SIG-M5 treated with dmso at 0.1 percent for 504 hours (cell line): ENCODE data around the gene CTAG1B.
A peak's percentile ranks its signal among the peaks of the same experiment; 100 is the strongest.
"Not testable (repeated sequence)": the region's sequence is repeated elsewhere in the genome, so short reads cannot be mapped to it uniquely, and the experiment has no call there.

Experiments
- DNase-seq: peaks from one replicate; lab custom pipeline; 2025; ENCODE audit not compliant: unreplicated experiment; lab: John Stamatoyannopoulos, UW

Gene CTAG1B

DNA sequence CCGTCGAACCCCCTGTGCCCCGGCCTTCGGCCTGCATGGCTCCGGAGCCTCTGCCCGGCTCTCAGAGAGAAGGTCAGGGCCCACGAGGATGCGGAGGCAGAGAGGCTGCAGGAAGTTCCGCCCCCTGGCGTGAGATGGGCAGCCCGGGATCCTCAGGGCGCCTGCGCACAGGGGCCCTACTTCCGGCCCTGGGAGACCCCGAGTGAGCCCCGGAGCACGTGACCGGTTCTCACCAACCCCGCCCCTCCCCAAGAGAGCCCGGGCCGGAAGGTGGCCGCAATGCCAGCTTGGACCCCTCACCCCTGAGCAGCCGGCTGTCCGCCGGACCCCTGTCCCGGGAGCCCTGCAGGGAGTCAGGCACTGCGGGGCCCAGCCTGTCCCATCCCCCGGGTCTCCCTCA lies at the start of gene CTAG1B:
CTAG1B (minus strand) TSS at position 101 of the 400 bp plus-strand sequence; CDS start at position 37, 64 bp downstream.
- DNase-seq, result not testable (repeated sequence)

DNA sequence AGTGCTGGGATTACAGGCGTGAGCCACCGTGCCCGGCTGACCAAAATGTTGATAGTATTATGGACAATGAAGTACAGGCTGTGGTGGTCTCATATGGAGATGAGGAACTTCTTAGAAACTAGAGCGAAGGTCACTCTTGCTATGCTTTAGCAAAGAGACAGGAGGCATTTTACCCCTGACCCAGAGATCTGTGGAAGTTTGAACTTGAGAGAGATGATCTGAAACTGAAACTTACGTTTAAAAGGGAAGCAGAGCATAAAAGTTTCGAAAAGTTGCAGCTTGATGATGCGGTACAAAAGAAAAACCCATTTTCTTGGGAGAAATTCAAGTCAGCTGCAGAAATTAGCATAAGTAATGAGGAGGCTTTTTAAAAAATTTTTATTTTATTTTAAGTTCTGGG lies 42.8 kb upstream of the CTAG1B start:
- peak; percentile 3 for DNase-seq

DNA sequence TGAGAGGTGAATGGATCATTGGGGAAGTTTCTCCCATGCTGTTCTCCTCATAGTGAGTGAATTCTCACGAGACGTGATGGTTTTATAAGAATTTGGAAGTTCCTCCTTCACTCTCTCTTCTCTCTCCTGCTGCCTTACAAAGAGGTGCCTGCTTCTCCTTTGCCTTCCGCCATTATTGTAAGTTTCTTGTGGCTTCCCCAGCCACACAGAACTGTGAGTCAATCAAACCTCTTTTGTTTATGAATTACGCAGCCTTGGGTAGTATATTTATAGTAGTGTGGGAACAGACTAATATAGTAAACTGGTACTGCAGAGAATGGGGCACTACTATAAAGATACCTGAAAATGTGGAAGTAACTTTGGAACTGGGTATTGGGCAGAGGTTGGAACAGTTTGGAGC lies 42.1 kb upstream of the CTAG1B start:
- peak; percentile 20 for DNase-seq

DNA sequence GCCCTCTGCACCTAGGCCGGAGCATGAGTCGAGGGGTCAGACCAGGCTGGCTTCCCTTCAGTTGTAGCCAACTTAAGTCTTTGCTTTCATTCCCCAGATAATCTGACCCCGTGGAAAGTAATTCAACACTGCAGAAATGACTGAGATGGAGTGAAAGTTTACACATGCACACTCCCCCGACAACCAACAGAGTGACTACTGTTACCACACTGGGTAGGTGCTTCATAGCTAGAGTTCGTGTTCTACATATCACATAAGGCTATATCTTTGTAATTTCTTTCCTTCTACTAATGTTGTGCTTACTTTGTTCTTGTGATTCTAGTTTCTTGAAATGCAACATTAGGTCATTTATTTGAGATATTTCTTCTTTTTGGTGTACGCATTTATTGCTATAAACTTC lies 41.5 kb upstream of the CTAG1B start:
- no peak for DNase-seq

- no peak for DNase-seq
Observed at GRCh38 chrX:154658957-154659356, 39.9 kb upstream of the CTAG1B start.

DNA sequence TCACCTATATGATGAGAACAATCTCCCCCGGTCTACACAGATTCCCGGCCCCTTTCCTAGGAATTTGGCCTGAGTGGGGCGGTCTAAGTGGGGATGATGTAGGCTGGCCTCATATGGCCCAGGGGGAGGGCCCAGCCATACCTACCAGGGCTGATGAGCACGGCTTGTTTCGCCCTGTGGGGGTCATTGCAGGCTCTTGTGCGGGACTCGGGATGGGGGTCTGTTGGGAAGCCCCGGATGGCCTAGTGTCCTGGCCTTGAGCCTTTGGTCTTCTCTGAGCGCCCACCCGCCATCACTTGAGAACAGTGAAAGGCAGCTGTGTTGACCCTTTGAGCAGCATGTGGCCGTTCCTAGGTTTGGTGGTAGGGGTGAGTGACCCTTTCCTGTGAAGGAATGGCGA lies 39.1 kb upstream of the CTAG1B start:
- DNase-seq, result no peak

GRCh38 chrX:154657226-154657805 lies 38.2 kb upstream of the CTAG1B start:
- DNase-seq, result no peak

DNA sequence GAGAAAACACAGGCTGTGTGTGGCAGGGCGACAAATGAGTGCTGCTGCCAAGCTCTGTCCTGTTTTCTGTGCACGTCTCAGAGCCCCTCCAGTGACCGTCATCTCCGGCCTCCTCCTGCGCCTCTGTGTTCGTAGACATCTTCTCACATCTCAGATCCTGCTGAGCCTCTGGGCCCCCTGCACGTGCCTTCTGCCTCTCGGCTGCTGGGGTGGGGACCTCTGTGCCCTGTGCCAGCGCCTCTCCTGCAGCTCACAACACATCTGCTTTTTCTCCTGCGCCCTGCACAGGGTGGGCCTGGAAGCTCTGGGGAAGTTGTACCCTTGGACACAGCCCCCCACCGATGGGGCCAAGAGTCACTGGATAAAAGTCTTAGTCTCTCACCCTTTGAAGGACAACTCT lies 36.7 kb upstream of the CTAG1B start:
- no peak for DNase-seq

- DNase-seq, result no peak
Observed at GRCh38 chrX:154655346-154655745, 36.3 kb upstream of the CTAG1B start.

DNA sequence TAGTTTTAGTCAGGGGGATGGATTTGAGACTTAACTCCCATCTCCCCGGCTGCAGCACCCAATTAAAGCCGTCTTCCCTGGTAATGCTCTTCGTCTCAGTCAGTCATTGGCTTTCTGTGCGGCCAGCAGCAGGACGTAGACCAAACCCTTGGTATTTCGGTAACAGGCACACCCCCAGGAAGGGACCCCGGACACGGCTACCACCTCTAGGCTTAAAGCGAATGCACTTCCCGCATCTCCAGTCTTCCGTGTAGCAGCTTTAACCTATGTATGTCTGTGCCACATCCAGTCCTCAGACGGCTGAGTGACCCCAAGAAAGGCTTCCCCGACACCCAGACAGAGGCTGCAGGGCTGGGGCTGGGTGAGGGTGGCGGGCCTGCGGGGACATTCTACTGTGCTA lies 35.8 kb upstream of the CTAG1B start:
- DNase-seq, result no peak

- DNase-seq, result no peak
Observed at GRCh38 chrX:154654372-154654771, 35.3 kb upstream of the CTAG1B start.

- not testable (repeated sequence) for DNase-seq
Observed at GRCh38 chrX:154653413-154653812, 34.3 kb upstream of the CTAG1B start, which contains the start of gene CTAG2. TSS of gene CTAG2 (minus strand) at chrX:154653579. CDS start at chrX:154653515, 64 bp downstream.

DNA sequence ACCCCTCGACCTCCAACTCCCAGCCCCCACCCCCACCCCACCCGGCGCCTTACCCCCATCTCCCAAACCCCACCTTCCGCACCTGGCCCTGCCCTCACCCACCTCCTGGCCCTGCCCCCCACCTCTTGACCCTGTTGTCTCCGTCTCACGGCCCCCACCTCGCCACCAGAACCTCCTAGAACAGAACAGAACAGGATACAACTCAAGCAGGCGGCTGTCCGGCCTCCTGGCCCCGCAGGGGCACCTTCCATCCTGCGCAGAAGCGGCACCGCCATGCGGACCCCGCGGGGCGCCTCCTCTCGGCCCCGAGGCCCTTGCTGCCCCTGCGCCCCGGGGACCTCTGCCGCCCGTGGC lies 33.9 kb upstream of the CTAG1B start:
- DNase-seq, result no peak

GRCh38 chrX:154652311-154653047 lies 33.4 kb upstream of the CTAG1B start:
- no peak for DNase-seq

DNA sequence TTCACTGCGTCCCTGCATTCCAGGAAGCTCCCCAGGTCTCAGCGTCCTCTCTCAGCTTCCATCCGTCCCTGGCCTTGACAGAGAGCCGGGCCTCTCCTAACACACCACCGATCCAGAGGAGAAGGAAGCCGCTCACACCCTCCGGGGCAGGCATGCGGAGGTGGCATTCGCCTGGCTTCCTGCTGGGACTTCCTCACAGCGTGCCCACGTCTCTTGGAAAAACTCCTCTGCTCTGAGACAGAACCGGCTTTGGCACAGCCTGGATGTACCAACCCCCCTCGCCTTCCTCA lies 31.1 kb upstream of the CTAG1B start:
- DNase-seq, result no peak

- DNase-seq, result no peak
Observed at GRCh38 chrX:154649503-154650220, 30.6 kb upstream of the CTAG1B start.

- no peak for DNase-seq
Observed at GRCh38 chrX:154648931-154649330, 29.8 kb upstream of the CTAG1B start.

DNA sequence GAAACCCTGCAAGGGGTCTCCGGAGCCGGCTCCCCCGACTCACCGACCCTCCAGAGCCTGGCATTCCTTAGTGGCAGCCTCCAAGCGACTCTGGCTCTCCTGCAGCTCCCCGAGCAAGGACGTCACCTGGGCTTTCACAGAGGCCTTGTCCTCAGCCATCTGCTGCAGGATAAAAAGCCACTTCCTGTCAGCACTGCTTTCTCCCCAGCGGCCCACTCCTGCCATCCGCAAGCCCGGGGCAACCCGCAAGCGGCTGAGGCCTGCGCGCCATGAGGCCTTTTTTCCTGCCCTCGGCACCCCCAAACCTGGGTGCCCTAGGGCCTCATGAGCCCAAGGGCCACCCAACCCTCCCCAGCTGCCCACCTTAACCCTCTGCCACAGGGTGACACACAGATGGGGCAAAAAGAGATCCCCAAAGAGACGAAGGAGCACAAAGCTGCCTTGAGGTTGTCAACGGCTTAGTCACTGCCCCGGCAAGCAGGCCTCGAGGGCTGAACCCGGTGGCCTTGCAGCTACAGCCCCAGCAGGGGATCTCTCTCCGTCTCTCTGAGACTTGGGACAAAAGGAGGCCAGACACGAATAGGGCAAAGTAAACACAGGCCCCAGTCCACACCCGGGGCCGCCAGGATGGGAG lies 26.8 kb upstream of the CTAG1B start:
- not testable (repeated sequence) for DNase-seq

DNA sequence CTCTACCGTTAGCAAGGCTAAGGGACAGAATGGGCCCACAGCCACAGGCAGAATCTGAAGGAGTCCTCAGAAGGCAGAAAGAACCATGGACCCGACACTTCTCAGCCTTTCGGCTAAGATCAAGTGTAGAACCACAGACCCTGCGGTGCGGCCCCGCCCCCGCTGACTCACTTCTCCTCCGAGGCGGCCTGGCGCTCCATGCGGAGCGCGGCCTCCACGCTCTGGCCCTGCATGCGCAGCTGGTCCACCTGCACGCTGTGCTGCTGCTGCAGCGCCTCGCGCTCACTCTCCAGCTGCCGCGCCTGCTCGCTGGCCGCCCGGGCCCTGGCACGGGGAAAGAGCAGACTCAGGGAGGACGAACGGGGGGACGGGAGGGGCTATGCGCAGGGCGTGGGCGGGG lies 24.6 kb upstream of the CTAG1B start:
- not testable (repeated sequence) for DNase-seq

DNA sequence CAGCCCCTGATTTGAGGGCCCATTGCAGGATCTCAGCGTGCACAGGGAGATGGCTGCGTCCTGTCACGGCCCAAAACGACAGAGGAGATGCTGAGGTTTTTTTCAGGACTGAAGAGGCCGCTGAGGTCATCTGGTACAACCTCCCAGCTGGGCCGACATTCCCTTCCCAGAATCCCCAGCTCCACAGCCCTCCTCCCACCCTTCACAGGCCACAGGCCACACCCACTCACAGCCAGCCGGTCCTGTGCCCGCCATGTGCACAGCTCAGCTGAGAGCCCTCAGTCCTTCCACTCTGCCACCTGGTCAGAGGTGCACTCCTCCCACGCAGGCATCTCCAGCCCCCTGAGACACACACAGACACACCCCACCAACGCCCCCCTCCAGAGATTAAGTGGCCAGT lies 22.7 kb upstream of the CTAG1B start:
- not testable (repeated sequence) for DNase-seq

GRCh38 chrX:154633661-154634060 lies 14.6 kb upstream of the CTAG1B start:
- not testable (repeated sequence) for DNase-seq

DNA sequence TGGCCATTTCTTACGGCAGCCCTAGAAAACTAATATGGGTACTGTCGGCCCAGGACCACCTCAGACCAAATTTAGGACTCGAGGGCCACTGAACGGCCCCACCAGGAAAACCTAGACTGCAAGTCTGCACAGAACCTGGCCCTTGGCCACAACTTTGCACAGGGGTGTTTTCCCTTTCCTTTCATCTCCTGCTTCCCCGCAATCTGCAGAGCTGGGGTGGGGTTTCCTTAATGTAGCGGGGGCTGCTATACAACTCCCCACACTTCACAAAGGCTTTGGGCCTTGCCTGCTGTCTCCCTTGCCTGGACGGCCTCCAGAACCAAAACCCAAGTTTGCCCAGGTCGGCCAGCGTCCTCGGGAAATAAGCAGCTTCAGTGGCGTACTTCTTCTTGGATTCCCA lies 11.9 kb upstream of the CTAG1B start:
- not testable (repeated sequence) for DNase-seq
